Brain microvascular endothelial cell (primary cell): ENCODE results near the gene ADAMTSL1.

Experiments used
- DNase-seq: peaks from one replicate; pipeline ENCODE4 v3.0.0-alpha.2; 2020
- H3K27ac ChIP-seq: fragments of 250-450 bp; sonication (Bioruptor Pico); 2 replicates; pipeline ENCODE4 v1.5.1; 2020; ENCODE audit warnings: mild to moderate bottlenecking, moderate library complexity
- H3K27me3 ChIP-seq: fragments of 250-450 bp; sonication (Bioruptor Pico); replicated peaks from 2 replicates; pipeline ENCODE4 v1.5.1; 2020; ENCODE audit warnings: mild to moderate bottlenecking
- H3K36me3 ChIP-seq: fragments of 250-450 bp; sonication (Bioruptor Pico); replicated peaks from 2 replicates; pipeline ENCODE4 v1.5.1; 2020; ENCODE audit warnings: mild to moderate bottlenecking
- H3K4me3 ChIP-seq: 2 replicates; pipeline ENCODE4 v1.5.1; 2011; ENCODE audit warnings: low read depth, mild to moderate bottlenecking, control low read depth, low read length, moderate library complexity
- in situ Hi-C: cut with HindIII; loops from 2 replicates; pipeline ENCODE4 v1.10.0; 2017; ENCODE audit warnings: low sequenced_read_pairs, low pct_ligation_motif_present
- TF ChIP-seq, protein P1 (sequence below): IDR thresholded peaks from 2 replicates; pipeline ENCODE4 v1.5.1; 2011; ENCODE audit warnings: low read depth, mild to moderate bottlenecking, moderate library complexity, low read length, control low read depth, inconsistent platforms; ENCODE audit errors: missing control alignments

The ADAMTSL1 gene

DNA sequence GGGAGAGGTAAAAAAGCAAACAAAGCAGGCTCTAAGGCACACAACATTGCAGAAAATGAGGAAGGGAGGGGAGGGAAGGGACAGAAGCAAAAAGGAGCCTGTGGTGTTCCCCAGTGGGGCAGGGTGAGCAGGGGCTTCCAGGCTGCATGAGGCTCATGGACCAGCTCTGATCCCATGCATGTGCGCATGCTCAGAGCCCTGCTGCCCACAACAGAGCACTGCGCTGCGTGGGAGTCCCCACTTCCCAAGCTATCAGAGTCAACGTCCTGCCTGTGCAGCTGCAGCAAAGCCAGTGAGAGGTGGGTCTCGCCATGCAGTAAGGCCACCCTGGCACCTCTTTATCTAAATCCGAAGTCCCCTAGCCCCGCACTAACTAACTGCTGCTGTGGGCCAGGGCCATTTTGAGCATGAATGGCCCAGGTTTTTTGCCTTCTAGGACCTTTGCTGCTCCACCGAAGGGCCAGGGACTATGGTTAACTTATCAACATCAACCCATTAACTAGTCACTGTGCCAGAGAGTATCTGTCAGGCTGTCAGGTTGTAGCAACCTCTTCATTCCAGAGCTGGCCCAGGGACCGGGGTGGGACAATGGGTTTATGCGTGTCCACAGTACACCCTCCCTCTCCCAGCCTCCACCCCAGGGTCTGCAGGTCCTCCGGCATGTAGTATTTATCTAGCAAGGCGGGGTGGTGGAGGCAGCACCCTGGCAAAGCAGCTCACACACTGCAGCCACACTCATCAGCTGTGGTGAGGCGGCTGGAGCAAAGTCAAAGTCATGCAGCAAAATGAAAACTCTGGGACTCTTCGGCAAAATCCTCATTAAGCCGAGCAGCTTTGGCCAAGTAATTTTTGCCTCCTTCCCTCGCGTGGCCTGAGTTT lies 435.4 kb downstream of the ADAMTSL1 start:
- in situ Hi-C loops, result no loop called here
- no peaks in the 10 kb centered on the region for H3K27me3 ChIP-seq
- DNase-seq, result no peak
- no peaks in the 10 kb centered on the region for H3K36me3 ChIP-seq
- no peak overlapping the region for H3K4me3 ChIP-seq
- TF ChIP-seq, protein P1, sequence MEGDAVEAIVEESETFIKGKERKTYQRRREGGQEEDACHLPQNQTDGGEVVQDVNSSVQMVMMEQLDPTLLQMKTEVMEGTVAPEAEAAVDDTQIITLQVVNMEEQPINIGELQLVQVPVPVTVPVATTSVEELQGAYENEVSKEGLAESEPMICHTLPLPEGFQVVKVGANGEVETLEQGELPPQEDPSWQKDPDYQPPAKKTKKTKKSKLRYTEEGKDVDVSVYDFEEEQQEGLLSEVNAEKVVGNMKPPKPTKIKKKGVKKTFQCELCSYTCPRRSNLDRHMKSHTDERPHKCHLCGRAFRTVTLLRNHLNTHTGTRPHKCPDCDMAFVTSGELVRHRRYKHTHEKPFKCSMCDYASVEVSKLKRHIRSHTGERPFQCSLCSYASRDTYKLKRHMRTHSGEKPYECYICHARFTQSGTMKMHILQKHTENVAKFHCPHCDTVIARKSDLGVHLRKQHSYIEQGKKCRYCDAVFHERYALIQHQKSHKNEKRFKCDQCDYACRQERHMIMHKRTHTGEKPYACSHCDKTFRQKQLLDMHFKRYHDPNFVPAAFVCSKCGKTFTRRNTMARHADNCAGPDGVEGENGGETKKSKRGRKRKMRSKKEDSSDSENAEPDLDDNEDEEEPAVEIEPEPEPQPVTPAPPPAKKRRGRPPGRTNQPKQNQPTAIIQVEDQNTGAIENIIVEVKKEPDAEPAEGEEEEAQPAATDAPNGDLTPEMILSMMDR, result no peak
- no peak overlapping the region for H3K27ac ChIP-seq

DNA sequence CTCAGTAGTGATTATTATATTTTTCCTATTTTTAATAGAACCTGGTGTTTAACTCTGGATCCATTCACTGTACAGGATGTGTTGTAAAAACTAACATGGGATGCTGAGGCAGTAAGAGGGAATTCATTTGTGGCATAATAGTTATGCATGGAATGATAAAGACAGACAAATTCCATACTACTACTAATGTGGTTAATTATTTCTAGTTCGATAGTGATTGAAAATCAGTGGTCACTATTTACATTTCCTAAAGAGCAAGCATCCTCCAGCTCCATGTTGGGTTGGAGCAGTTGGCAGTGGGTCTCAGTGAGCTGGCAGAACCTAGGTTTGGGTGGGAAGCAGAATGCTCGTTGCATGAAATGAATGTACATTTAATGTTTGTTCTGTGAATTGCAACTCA lies 436.5 kb downstream of the ADAMTSL1 start:
- Histone ChIP-seq H3K27ac (no peak overlapping the region), H3K36me3 (no peaks in the 10 kb centered on the region), H3K4me3 (no peak overlapping the region), H3K27me3 (no peaks in the 10 kb centered on the region)
- TF ChIP-seq, protein P1, result no peak
- in situ Hi-C loops, result no loop called here
- DNase-seq, result no peak

- no peaks in the 10 kb centered on the region for H3K36me3 ChIP-seq
- in situ Hi-C loops, result no loop called here
- TF ChIP-seq, protein P1, result peak; percentile 4
- no peaks in the 10 kb centered on the region for H3K27me3 ChIP-seq
- peak; percentile 29 for DNase-seq
- no peak overlapping the region for H3K27ac ChIP-seq
- H3K4me3 ChIP-seq, result no peak overlapping the region
These were observed 437.0 kb downstream of the ADAMTSL1 start for GRCh38 chr9:18910916-18911315.

DNA sequence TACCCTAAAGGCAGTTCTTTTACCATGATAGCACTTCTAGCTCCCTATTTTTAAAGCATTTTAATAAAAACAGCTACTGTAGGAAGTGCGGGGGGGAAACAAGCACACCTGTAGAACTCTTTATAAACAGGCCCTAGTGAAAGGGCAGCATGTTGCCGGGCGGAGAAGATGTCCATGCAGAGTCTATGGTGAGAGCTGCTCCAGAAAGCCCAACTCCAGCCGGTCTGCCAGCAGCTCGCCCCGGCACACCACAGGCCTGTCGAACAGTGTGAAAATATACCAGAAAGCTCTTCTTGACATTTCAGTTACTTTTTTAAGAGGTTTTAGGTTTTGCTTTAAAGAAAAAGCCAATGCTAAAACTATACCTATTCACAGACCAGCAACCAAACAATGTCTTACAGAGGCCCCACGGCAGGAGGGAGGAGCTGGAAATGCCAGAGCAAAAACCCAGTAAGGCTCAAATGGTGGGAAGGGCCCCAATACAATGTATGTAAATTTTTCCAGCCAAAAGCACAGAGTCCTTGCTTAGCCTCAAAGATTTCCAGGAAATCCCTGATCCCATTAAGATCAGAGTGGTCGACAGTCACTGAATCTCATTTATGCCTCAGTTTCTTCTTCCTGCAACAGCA lies 437.9 kb downstream of the ADAMTSL1 start:
- H3K36me3 ChIP-seq, result no peaks in the 10 kb centered on the region
- TF ChIP-seq, protein P1, result no peak
- no peaks in the 10 kb centered on the region for H3K27me3 ChIP-seq
- H3K27ac ChIP-seq, result no peak overlapping the region
- in situ Hi-C loops, result no loop called here
- no peak overlapping the region for H3K4me3 ChIP-seq
- DNase-seq, result no peak

DNA sequence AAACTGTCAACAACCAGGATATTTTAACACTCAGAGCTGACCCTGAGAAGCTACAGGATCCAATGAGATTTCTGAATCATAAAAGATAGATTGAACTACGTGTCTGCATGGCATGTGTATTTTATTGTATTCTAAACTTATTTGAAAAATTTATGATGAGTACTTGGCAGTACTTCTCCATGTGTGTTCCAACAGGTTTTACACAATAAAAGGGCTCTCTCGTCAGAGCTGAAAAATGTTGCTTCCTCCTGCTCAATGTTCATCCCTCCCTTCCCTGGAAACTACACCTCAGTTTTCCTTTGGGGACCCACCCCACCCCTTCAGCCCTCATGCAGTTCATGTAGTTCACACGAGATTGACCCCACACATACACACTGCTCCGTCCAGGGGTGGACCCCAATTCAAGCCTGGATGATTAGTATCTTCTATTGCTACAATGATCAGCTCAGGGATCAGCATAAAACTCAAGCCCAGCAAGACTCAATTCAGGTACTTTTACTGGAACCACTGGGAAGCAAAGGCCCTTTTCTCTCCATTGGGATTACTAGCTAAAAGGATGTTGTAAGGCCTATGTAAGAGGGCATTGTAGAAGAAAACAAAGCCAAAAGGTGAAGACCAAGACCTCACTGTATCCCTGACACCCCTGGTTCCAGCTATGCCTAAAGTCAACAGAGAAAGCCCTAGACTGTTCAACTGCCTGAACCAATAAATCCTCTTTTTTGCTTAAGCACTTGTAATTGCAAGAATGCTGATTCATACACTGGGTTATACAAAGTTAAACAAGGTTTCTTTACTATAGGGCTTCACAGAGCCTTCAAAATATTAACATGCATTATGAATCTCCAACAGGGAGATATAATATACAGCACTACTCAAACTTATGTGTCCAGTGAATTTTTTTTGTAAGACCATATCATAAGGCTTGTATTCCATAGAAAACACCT lies 446.5 kb downstream of the ADAMTSL1 start:
- Histone ChIP-seq H3K27me3 (no peaks in the 10 kb centered on the region), H3K36me3 (no peaks in the 10 kb centered on the region), H3K27ac (no peak overlapping the region), H3K4me3 (no peak overlapping the region)
- in situ Hi-C loops, result no loop called here
- DNase-seq, result no peak
- TF ChIP-seq, protein P1, result no peak
